ENCODE data around the gene WWC2. TPM values are rescaled to one million over a fixed set of nuclear protein-coding genes. Genes with fewer than 3 reads are reported as not detected.

The WWC2 gene
- total RNA-seq, 1 donor from 2014 or later = 46.2 TPM

DNA sequence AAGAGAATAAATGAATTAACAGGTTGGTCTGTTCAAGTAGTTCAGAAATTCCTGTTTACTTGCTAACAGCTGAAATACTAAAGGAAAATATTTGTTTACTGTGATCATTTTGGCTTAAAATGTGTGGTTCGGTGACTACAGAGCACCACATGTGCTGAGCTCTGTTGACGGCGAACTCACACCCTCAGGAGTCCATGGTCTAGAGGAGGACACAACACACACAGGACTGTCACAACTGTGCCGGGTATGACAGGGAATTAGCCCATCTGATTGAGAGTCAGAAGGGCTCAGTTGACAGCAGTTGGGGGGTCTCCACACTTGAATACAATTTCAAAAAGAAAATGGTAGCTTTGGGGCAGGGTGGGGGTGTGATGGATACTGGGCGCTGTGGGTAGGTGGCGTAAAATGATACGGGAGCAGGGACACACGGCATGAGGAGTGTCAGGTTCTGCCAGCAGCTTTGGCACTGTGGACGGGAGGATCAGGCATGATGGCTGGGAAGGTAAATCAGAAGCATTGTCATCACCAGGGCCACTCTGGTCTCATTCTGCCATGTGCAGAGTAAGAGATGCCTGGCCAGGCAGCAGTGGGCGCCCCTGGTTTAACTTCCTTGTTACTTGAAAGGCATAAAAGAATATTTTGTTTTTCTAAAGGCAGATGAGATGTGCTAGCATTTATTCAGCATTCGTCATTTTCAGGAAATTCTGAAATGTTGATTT lies 187.7 kb downstream of the WWC2 start:
- H3K4me3 ChIP-seq (ENCODE audit: low read depth, low read length) = no peak overlapping the region
- no peak for DNase-seq (ENCODE audit: low read depth)
- peak; percentile 26 for TF ChIP-seq CTCF (conservative IDR thresholded peaks at IDR 0.05; ENCODE audit: low read depth, low read length)

DNA sequence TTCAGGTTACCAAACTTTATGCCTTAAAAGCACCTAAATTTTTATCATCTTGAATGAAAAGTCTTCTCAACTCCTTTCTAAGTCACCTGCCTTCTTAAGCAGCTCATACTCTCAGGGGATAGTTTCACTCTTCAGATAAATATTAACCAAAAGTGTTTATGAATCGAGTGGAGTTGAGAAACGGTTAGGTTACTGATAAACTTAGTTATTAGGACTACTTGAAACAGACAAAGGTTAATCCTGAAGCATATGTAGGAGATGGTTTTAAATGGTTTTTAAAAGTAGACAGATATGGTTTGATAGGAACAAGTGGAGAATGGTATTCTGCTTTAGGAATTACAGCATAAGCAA lies 188.2 kb downstream of the WWC2 start:
- peak overlapping the region; percentile 26 for H3K4me3 ChIP-seq (ENCODE audit: low read depth, low read length)
- no peak for TF ChIP-seq CTCF (conservative IDR thresholded peaks at IDR 0.05; ENCODE audit: low read depth, low read length)
- peak; percentile 90 for DNase-seq (ENCODE audit: low read depth)

DNA sequence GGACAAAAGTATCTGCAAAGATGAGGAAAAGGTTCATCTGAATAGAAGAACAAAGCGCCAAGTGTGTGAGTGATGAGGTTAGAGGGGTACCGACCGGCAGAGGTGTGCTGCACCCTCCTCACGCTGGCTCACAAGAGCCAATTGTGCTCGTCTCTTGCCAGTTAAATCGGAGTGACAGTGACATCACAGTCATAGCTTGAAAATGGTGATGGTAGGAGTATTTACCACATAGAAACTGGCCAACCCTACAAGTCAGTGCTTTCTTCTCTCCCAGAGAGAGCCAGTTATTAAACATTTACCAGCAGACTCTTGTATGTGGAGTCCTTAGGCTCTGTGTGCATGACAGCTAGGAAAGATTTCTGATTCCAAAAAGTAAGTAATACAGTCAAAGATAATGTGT lies 188.6 kb downstream of the WWC2 start:
- peak overlapping the region; percentile 26 for H3K4me3 ChIP-seq (ENCODE audit: low read depth, low read length)
- no peak for TF ChIP-seq CTCF (conservative IDR thresholded peaks at IDR 0.05; ENCODE audit: low read depth, low read length)
- DNase-seq (ENCODE audit: low read depth) = peak; percentile 39

DNA sequence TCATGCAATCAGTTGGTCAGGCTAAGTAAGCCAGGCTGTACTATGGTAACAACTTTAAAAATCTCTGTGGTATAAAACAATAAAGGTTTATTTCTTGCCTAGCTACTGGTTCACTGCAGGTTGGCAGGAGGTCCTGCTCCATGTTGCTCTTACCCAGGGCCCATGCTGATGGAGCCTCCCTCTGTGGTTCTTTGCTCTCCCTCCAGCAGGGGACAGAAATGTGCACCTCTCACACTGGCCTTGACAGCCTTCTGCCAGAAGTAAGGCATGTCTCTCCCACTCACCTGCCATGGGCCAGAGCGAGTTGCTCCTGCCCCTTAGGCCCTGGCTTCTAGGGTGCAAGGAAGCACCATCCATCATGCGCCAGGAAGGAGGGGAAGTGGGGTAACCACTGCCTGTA lies 189.9 kb downstream of the WWC2 start:
- H3K4me3 ChIP-seq (ENCODE audit: low read depth, low read length) = no peak overlapping the region
- DNase-seq (ENCODE audit: low read depth) = no peak
- TF ChIP-seq CTCF (conservative IDR thresholded peaks at IDR 0.05; ENCODE audit: low read depth, low read length) = no peak

GRCh38 chr4:183289688-183290087 lies 190.6 kb downstream of the WWC2 start:
- H3K4me3 ChIP-seq (ENCODE audit: low read depth, low read length) = no peak overlapping the region
- TF ChIP-seq CTCF (conservative IDR thresholded peaks at IDR 0.05; ENCODE audit: low read depth, low read length) = no peak
- no peak for DNase-seq (ENCODE audit: low read depth)

GRCh38 chr4:183291070-183291469 lies 192.0 kb downstream of the WWC2 start:
- no peak for TF ChIP-seq CTCF (conservative IDR thresholded peaks at IDR 0.05; ENCODE audit: low read depth, low read length)
- H3K4me3 ChIP-seq (ENCODE audit: low read depth, low read length) = no peak overlapping the region
- no peak for DNase-seq (ENCODE audit: low read depth)

- no peak for TF ChIP-seq CTCF (conservative IDR thresholded peaks at IDR 0.05; ENCODE audit: low read depth, low read length)
- no peak for DNase-seq (ENCODE audit: low read depth)
These were observed 196.7 kb downstream of the WWC2 start for GRCh38 chr4:183295711-183296110.

More at GRCh38 chr4:183295711-183296110, 196.7 kb downstream of the WWC2 start:
- H3K4me3 ChIP-seq (ENCODE audit: low read depth, low read length) = no peak overlapping the region

Measured in epithelial cell of proximal tubule (primary cell).